GM12878 (cell line): ENCODE data around the gene IFI30. TPM values are rescaled to one million over a fixed set of nuclear protein-coding genes. Genes with fewer than 3 reads are reported as not detected.

Source experiments
- ATAC-seq: fragments of 200-7000 bp; cut with Tn5 transposase; 3 replicates; pipeline ENCODE4 v1.9.1; 2020; ENCODE audit warnings: mild to moderate bottlenecking, moderate library complexity
- BruUV-seq: library from RNA; stranded (reverse); fragments of 400-500 nt; replicated peaks from 2 replicates; lab custom pipeline; 2021; lab: Mats Ljungman, UMichigan
- CTCF ChIA-PET: fragments of 300-600 bp; sonication (Branson Sonifier 250); formaldehyde crosslinking; extraction: SDS; loops from one replicate; lab custom pipeline; 2021; ENCODE audit warnings: inconsistent platforms; lab: Yijun Ruan, JAX
- POLR2A ChIA-PET: fragments of 350-600 bp; formaldehyde crosslinking; extraction: SDS; loops from one replicate; lab custom pipeline; 2021; ENCODE audit warnings: inconsistent platforms; lab: Charles Lee
- RAD21 ChIA-PET: fragments of 300-600 bp; sonication (Branson Sonifier 250); formaldehyde crosslinking; loops from one replicate; lab custom pipeline; 2023; ENCODE audit warnings: antibody characterized with exemption; ENCODE audit not compliant: unreplicated experiment; lab: Charles Lee
- SMC1A ChIA-PET: fragments of 300-600 bp; sonication (Branson Sonifier 250); formaldehyde crosslinking; loops from one replicate; lab custom pipeline; 2023; ENCODE audit not compliant: unreplicated experiment, uncharacterized antibody; lab: Charles Lee
- DNase-seq: peaks from one replicate; pipeline ENCODE4 v3.0.0-alpha.2; 2011; ENCODE audit warnings: low read depth, low spot score
- FAIRE-seq: peaks from 3 replicates; lab custom pipeline; 2011; peaks lifted over from hg19 to GRCh38; lab: Jason Lieb, UNC
- H2AFZ ChIP-seq: 2 replicates; pipeline ENCODE4 v1.6.0; 2011; ENCODE audit warnings: low read depth, low read length, control low read depth; ENCODE audit not compliant: control insufficient read depth
- H3K27ac ChIP-seq: 2 replicates; pipeline ENCODE4 v1.5.1; 2011; ENCODE audit warnings: control low read depth; ENCODE audit not compliant: control insufficient read depth, insufficient read depth
- H3K27me3 ChIP-seq, 2 experiments: replicated peaks in 1 of 2; 2 replicates each; pipeline versions ENCODE4 v1.6.0 to v1.6.1; 2011; ENCODE audit warnings: low read length in 1 of 2; ENCODE audit not compliant: control insufficient read depth in 2 of 2, insufficient read depth in 2 of 2
- H3K36me3 ChIP-seq, 2 experiments: 2 replicates each; pipeline ENCODE4 v1.5.1; 2011; ENCODE audit warnings: low read length in 1 of 2; ENCODE audit not compliant: control insufficient read depth in 2 of 2, insufficient read depth in 2 of 2
- H3K4me1 ChIP-seq: 2 replicates; pipeline ENCODE4 v1.6.1; 2011; ENCODE audit warnings: mild to moderate bottlenecking, low read length, moderate library complexity, mixed read lengths; ENCODE audit not compliant: control insufficient read depth, insufficient read depth
- H3K4me2 ChIP-seq: 2 replicates; pipeline ENCODE4 v1.6.0; 2011; ENCODE audit warnings: control low read depth; ENCODE audit not compliant: control insufficient read depth, insufficient read depth
- H3K4me3 ChIP-seq: fragments of 200-600 bp; sonication (generic); 2 replicates; pipeline ENCODE4 v1.5.1; 2016
- H3K79me2 ChIP-seq: 2 replicates; pipeline ENCODE4 v1.6.0; 2011; ENCODE audit warnings: low read length; ENCODE audit not compliant: control insufficient read depth, insufficient read depth
- H3K9ac ChIP-seq: 2 replicates; pipeline ENCODE4 v1.8.0; 2011; ENCODE audit warnings: low read length, control low read depth, mixed read lengths; ENCODE audit not compliant: control insufficient read depth, insufficient read depth
- H3K9me3 ChIP-seq: replicated peaks from 3 replicates; pipeline ENCODE4 v1.5.1; 2011; ENCODE audit warnings: mild to moderate bottlenecking, low read length; ENCODE audit not compliant: control insufficient read depth, insufficient read depth
- H4K20me1 ChIP-seq: 2 replicates; pipeline ENCODE4 v1.6.0; 2011; ENCODE audit not compliant: control insufficient read depth, insufficient read depth
- BRCA1 ChIP-seq: IDR thresholded peaks from 2 replicates; pipeline ENCODE4 v1.6.1; 2011; ENCODE audit warnings: low read depth, low read length, improper control_type of control experiment
- CHD2 ChIP-seq: IDR thresholded peaks from 2 replicates; pipeline ENCODE4 v1.6.1; 2011; ENCODE audit warnings: low read depth, low read length, improper control_type of control experiment, borderline replicate concordance
- CREB1 ChIP-seq: IDR thresholded peaks from 2 replicates; pipeline ENCODE4 v1.6.1; 2012; ENCODE audit warnings: low read depth, mild to moderate bottlenecking, inconsistent platforms
- DPF2 ChIP-seq: fragments of 450-650 bp; IDR thresholded peaks from 2 replicates; pipeline ENCODE4 v1.6.1; 2017; ENCODE audit warnings: mild to moderate bottlenecking
- GATAD2B ChIP-seq: fragments of 450-650 bp; conservative IDR thresholded peaks from 2 replicates; pipeline ENCODE4 v1.6.1; 2017; ENCODE audit warnings: low read depth, mild to moderate bottlenecking, moderate library complexity
- HDGF ChIP-seq: fragments of 450-650 bp; IDR thresholded peaks from 2 replicates; pipeline ENCODE4 v1.6.1; 2016; ENCODE audit warnings: antibody characterized with exemption
- IKZF1 ChIP-seq: fragments of 450-650 bp; conservative IDR thresholded peaks from 2 replicates; pipeline ENCODE4 v1.6.1; 2017; ENCODE audit warnings: antibody characterized with exemption, mild to moderate bottlenecking
- MXI1 ChIP-seq: fragments of 150-350 bp; IDR thresholded peaks from 2 replicates; pipeline ENCODE4 v1.6.1; 2011; ENCODE audit warnings: low read depth, mild to moderate bottlenecking, inconsistent platforms, low read length, improper control_type of control experiment
- NBN ChIP-seq: fragments of 450-650 bp; IDR thresholded peaks from 2 replicates; pipeline ENCODE4 v1.6.1; 2016
- NR2F1 ChIP-seq: fragments of 450-650 bp; conservative IDR thresholded peaks from 2 replicates; pipeline ENCODE4 v1.6.1; 2017; ENCODE audit warnings: mild to moderate bottlenecking
- PAX5 ChIP-seq: IDR thresholded peaks from 2 replicates; pipeline ENCODE4 v1.6.1; 2011; ENCODE audit warnings: low read depth, low read length, borderline replicate concordance
- PKNOX1 ChIP-seq: fragments of 450-650 bp; IDR thresholded peaks from 2 replicates; pipeline ENCODE4 v1.6.1; 2016; ENCODE audit warnings: mild to moderate bottlenecking
- PRDM15 ChIP-seq: fragments of 450-650 bp; formaldehyde crosslinking; IDR thresholded peaks from 2 replicates; pipeline ENCODE4 v1.4.0; 2020; ENCODE audit warnings: mild to moderate bottlenecking, moderate library complexity
- SMC3 ChIP-seq: IDR thresholded peaks from 2 replicates; pipeline ENCODE4 v1.6.1; 2011; ENCODE audit warnings: low read length, improper control_type of control experiment, borderline replicate concordance
- TBL1XR1 ChIP-seq: IDR thresholded peaks from 2 replicates; pipeline ENCODE4 v1.6.1; 2012; ENCODE audit warnings: low read depth, low read length, improper control_type of control experiment
- TCF12 ChIP-seq: IDR thresholded peaks from 2 replicates; pipeline ENCODE4 v1.6.1; 2011; ENCODE audit warnings: low read depth, mild to moderate bottlenecking, low read length
- ZNF207 ChIP-seq: fragments of 450-650 bp; IDR thresholded peaks from 2 replicates; pipeline ENCODE4 v1.6.1; 2014; ENCODE audit warnings: antibody characterized with exemption, mild to moderate bottlenecking, borderline replicate concordance
- WGBS: methylation state at CpG from one replicate; pipeline ENCODE4 v1.1.6; 2016; ENCODE audit warnings: low lambda C conversion rate; ENCODE audit not compliant: insufficient replicate concordance, insufficient coverage; ENCODE audit errors: missing lambda C conversion rate; 5-methylcytosine and 5-hydroxymethylcytosine counted together
- in situ Hi-C: fragments of 300-500 bp; cut with MboI; formaldehyde crosslinking; loops from 9 replicates; pipeline ENCODE4 v1.14.3; 2018; ENCODE audit warnings: mixed read lengths
- intact Hi-C: fragments of 100-400 bp; cut with micrococcal nuclease; formaldehyde crosslinking; loops from one replicate; pipeline ENCODE4 v1.14.2; 2022; ENCODE audit not compliant: unreplicated experiment
- polyA plus RNA-seq, 11 experiments: library from polyadenylated mRNA; depleted of rRNA in 4 of 11; unstranded in 6 of 11; stranded (reverse) in 5 of 11; fragments of >200 nt; fragmentation: Nextera tagmentation in 4 of 11; fragmentation: Illumina TruSeq in 1 of 11; extraction: Ambion mirVana in 4 of 11; extraction: Trizol in 1 of 11; gene quantifications; 1 replicate in 1 of 11; 2 replicates in 10 of 11; pipeline versions ENCODE4 v1.2.1 to v1.2.3, GENCODE V29; 2011 to 2016; ENCODE audit warnings: inconsistent platforms in 2 of 11, missing spikeins in 2 of 11, low read depth in 1 of 11
- total RNA-seq, 4 experiments: library from RNA; depleted of rRNA in 3 of 4; stranded (reverse); fragments of >200 nt in 3 of 4; fragmentation: Illumina TruSeq in 1 of 4; extraction: Trizol in 1 of 4; gene quantifications; 2 replicates each; pipeline versions ENCODE4 v1.2.1 to v1.2.3, GENCODE V29; 2013 to 2021
- TF ChIP-seq, protein P1 (sequence below): fragments of 450-650 bp; IDR thresholded peaks from 2 replicates; pipeline ENCODE4 v1.6.1; 2016; ENCODE audit warnings: mild to moderate bottlenecking

IFI30 gene
- total and polyA plus RNA-seq, 10 of the 15 experiments (the other 5 are each of a cell fraction or from before 2014, with no cell fraction given) = 221 to 1,112 (median 451) TPM

GRCh38 chr19:18224525-18225354 is 51.1 kb downstream of the IFI30 start:
- intact Hi-C loops (no loop called here), in situ Hi-C loops (no loop called here)
- H3K9ac ChIP-seq = peak overlapping the region; percentile 46; the same call in 1 of the 2 replicates
- H2AFZ ChIP-seq = peak overlapping the region; percentile 94
- peak overlapping the region; percentile 18; the same call in 1 of the 2 replicates for H3K4me3 ChIP-seq
- ATAC-seq = peak; percentile 99
- H3K4me2 ChIP-seq = peak overlapping the region; percentile 97
- no peaks in the 10 kb centered on the region for H3K79me2 ChIP-seq
- no peaks in the 10 kb centered on the region for H3K36me3 ChIP-seq
- TF ChIP-seq ZNF207 (peak; percentile 43; the same call in 1 of the 2 replicates), TBL1XR1 (0 out of 2 replicates have a peak, but pooled peaks have one; percentile 36), HDGF (peak; percentile 66; the same call in 1 of the 2 replicates), SMC3 (no peak), IKZF1 (peak; percentile 62), MXI1 (no peak), CREB1 (no peak), NR2F1 (0 out of 2 replicates have a peak, but pooled peaks have one; percentile 46), GATAD2B (0 out of 2 replicates have a peak, but pooled peaks have one; percentile 18), BRCA1 (no peak), TCF12 (no peak), PKNOX1 (peak; percentile 60), DPF2 (0 out of 2 replicates have a peak, but pooled peaks have one; percentile 23), NBN (no peak), PAX5 (no peak), PRDM15 (CRISPR knock-in tag) (no peak), CHD2 (no peak)
- TF ChIP-seq, protein P1, sequence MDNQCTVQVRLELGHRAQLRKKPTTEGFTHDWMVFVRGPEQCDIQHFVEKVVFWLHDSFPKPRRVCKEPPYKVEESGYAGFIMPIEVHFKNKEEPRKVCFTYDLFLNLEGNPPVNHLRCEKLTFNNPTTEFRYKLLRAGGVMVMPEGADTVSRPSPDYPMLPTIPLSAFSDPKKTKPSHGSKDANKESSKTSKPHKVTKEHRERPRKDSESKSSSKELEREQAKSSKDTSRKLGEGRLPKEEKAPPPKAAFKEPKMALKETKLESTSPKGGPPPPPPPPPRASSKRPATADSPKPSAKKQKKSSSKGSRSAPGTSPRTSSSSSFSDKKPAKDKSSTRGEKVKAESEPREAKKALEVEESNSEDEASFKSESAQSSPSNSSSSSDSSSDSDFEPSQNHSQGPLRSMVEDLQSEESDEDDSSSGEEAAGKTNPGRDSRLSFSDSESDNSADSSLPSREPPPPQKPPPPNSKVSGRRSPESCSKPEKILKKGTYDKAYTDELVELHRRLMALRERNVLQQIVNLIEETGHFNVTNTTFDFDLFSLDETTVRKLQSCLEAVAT = no peak
- CTCF ChIA-PET = interaction anchor here (0.5 to 2.9 kb wide), 19 partner anchors 12 to 419 kb away, joined by 3 to 21 read pairs (median 4); partner anchors contain the start of genes GDF15 and JUND
- SMC1A ChIA-PET = interaction anchor here (0.6 to 1.9 kb wide), 13 partner anchors 14 to 338 kb away, joined by 3 to 10 read pairs (median 5); partner anchors contain the start of gene RAB3A
- POLR2A ChIA-PET = interaction anchor here (0.6 to 2.4 kb wide), 19 partner anchors 8 to 119 kb away, joined by 3 to 9 read pairs (median 3); partner anchors contain the start of genes JUND and PIK3R2
- peak; percentile 80 for DNase-seq
- no TSS peak for BruUV-seq
- FAIRE-seq = peak; percentile 99
- H3K27ac ChIP-seq = no peak overlapping the region
- no peaks in the 10 kb centered on the region for H4K20me1 ChIP-seq
- no peaks in the 10 kb centered on the region; the same call in 2 of the 3 replicates for H3K9me3 ChIP-seq
- peaks cover 19% of the 10 kb centered on the region for H3K4me1 ChIP-seq
- RAD21 ChIA-PET = interaction anchor here (0.6 to 1.6 kb wide), 19 partner anchors 10 to 185 kb away, joined by 3 to 17 read pairs (median 5); partner anchors contain the start of genes JUND, LSM4 and RAB3A
- H3K27me3 ChIP-seq = peaks cover 0 to 7% of the 10 kb centered on the region in 2 experiments; a peak in 3 of 4 replicates
- 3% methylated on average over 69 of the region's 81 CpGs for WGBS
